HepG2 (cell line): ENCODE data around the gene PEX14. TPM values are rescaled to one million over a fixed set of nuclear protein-coding genes. Genes with fewer than 3 reads are reported as not detected.

ENCODE experiments used
- ATF1 ChIP-seq: IDR thresholded peaks from 2 replicates; pipeline ENCODE4 v1.6.1; 2016; ENCODE audit warnings: mild to moderate bottlenecking, control low read depth
- BHLHE40 ChIP-seq: IDR thresholded peaks from 2 replicates; pipeline ENCODE4 v1.6.1; 2011; ENCODE audit warnings: low read length, improper control_type of control experiment
- MED13 ChIP-seq: sonication (generic); formaldehyde crosslinking; IDR thresholded peaks from 2 replicates; pipeline ENCODE4 v1.5.0; 2020; ENCODE audit warnings: missing genetic modification reagents
- MIXL1 ChIP-seq: IDR thresholded peaks from 2 replicates; pipeline ENCODE4 v1.6.1; 2016
- PITX1 ChIP-seq: sonication (generic); formaldehyde crosslinking; IDR thresholded peaks from 2 replicates; pipeline ENCODE4 v1.5.1; 2020; ENCODE audit warnings: mild to moderate bottlenecking, missing genetic modification reagents
- PRDM15 ChIP-seq: sonication (generic); formaldehyde crosslinking; IDR thresholded peaks from 2 replicates; pipeline ENCODE4 v1.4.0; 2020; ENCODE audit warnings: missing genetic modification reagents
- SMAD9 ChIP-seq: sonication (generic); formaldehyde crosslinking; IDR thresholded peaks from 2 replicates; pipeline ENCODE4 v1.5.1; 2020; ENCODE audit warnings: mild to moderate bottlenecking, missing genetic modification reagents
- SPEN ChIP-seq: sonication (generic); formaldehyde crosslinking; IDR thresholded peaks from 2 replicates; pipeline ENCODE4 v1.5.1; 2020; ENCODE audit warnings: low read depth, mild to moderate bottlenecking, missing genetic modification reagents
- TSC22D2 ChIP-seq: sonication (generic); formaldehyde crosslinking; IDR thresholded peaks from 2 replicates; pipeline ENCODE4 v1.5.1; 2020; ENCODE audit warnings: missing genetic modification reagents, mild to moderate bottlenecking, borderline replicate concordance
- WIZ ChIP-seq: sonication (generic); formaldehyde crosslinking; IDR thresholded peaks from 2 replicates; pipeline ENCODE4 v1.5.1; 2020; ENCODE audit warnings: mild to moderate bottlenecking, missing genetic modification reagents
- ZBTB10 ChIP-seq: sonication (generic); formaldehyde crosslinking; IDR thresholded peaks from 2 replicates; pipeline ENCODE4 v1.4.0; 2020; ENCODE audit warnings: missing genetic modification reagents, borderline replicate concordance
- ZBTB2 ChIP-seq: sonication (generic); formaldehyde crosslinking; IDR thresholded peaks from 2 replicates; pipeline ENCODE4 v1.8.0; 2022; ENCODE audit warnings: low read depth, missing genetic modification reagents
- ZHX1 ChIP-seq: sonication (generic); formaldehyde crosslinking; IDR thresholded peaks from 2 replicates; pipeline ENCODE4 v1.8.1; 2022; ENCODE audit warnings: low read depth, mild to moderate bottlenecking, missing genetic modification reagents
- ZMYM2 ChIP-seq: sonication (generic); formaldehyde crosslinking; IDR thresholded peaks from 2 replicates; pipeline ENCODE4 v1.8.0; 2022; ENCODE audit warnings: mild to moderate bottlenecking, missing genetic modification reagents
- ZNF33B ChIP-seq: sonication (generic); formaldehyde crosslinking; IDR thresholded peaks from 2 replicates; pipeline ENCODE4 v1.5.1; 2020; ENCODE audit warnings: mild to moderate bottlenecking, missing genetic modification reagents
- ZNF382 ChIP-seq: sonication (generic); formaldehyde crosslinking; IDR thresholded peaks from 2 replicates; pipeline ENCODE4 v1.5.0; 2020; ENCODE audit warnings: missing genetic modification reagents, mild to moderate bottlenecking, borderline replicate concordance
- ZZZ3 ChIP-seq: sonication (generic); formaldehyde crosslinking; IDR thresholded peaks from 2 replicates; pipeline ENCODE4 v1.4.0; 2020; ENCODE audit warnings: missing genetic modification reagents, mild to moderate bottlenecking, borderline replicate concordance
- polyA plus RNA-seq, 8 experiments: library from polyadenylated mRNA; depleted of rRNA in 3 of 8; stranded (reverse) in 7 of 8; unstranded in 1 of 8; fragments of >200 nt; fragmentation: Illumina TruSeq in 4 of 8; extraction: Trizol in 4 of 8; gene quantifications; 2 replicates each; pipeline versions ENCODE4 v1.2.1 to v1.2.3, GENCODE V29; 2011 to 2016; ENCODE audit warnings: low read depth in 4 of 8, missing spikeins in 1 of 8, mixed read lengths in 1 of 8; ENCODE audit not compliant: insufficient read depth in 1 of 8
- total RNA-seq, 5 experiments: library from RNA; depleted of rRNA; stranded (reverse); fragments of >200 nt; fragmentation: Illumina TruSeq; extraction: Trizol; gene quantifications; 2 replicates each; pipeline ENCODE4 v1.2.3, GENCODE V29; 2016; ENCODE audit warnings: low read depth in 1 of 5

PEX14 gene
- total and polyA plus RNA-seq, 2 of the 13 experiments (the other 11 are each of a cell fraction or from before 2014, with no cell fraction given): 6.5 to 9.9 TPM

GRCh38 chr1:10472220-10473144 is 2.3 kb upstream of the PEX14 start, which contains the start of gene DFFA (continued):
- TF ChIP-seq ZHX1 (CRISPR knock-in tag) (peak; percentile 30; the same call in 1 of the 2 replicates), BHLHE40 (peak; percentile 99), PITX1 (peak; percentile 20; the same call in 1 of the 2 replicates), ZZZ3 (no peak; the same call in 1 of the 2 replicates), ZBTB10 (CRISPR knock-in tag) (no peak), MED13 (CRISPR knock-in tag) (no peak; the same call in 1 of the 2 replicates), ZNF33B (CRISPR knock-in tag) (no peak), ZNF382 (no peak), ZMYM2 (CRISPR knock-in tag) (no peak), ATF1 (peak; percentile 77), TSC22D2 (CRISPR knock-in tag) (peak; percentile 77; the same call in 1 of the 2 replicates), SPEN (peak; percentile 93), SMAD9 (CRISPR knock-in tag) (0 out of 2 replicates have a peak, but pooled peaks have one; percentile 33), MIXL1 (CRISPR knock-in tag) (peak; percentile 78), WIZ (CRISPR knock-in tag) (no peak), ZBTB2 (CRISPR knock-in tag) (no peak), PRDM15 (0 out of 2 replicates have a peak, but pooled peaks have one; percentile 26)
